GM12878 (cell line): Measurements from ENCODE around the gene PPM1N. TPM values are rescaled to one million over a fixed set of nuclear protein-coding genes. Genes with fewer than 3 reads are reported as not detected.

Source experiments
- E4F1 ChIP-seq: fragments of 450-650 bp; IDR thresholded peaks from 2 replicates; pipeline ENCODE4 v1.6.1; 2018; ENCODE audit warnings: borderline replicate concordance, mild to moderate bottlenecking; ENCODE audit not compliant: partially characterized antibody
- NBN ChIP-seq: fragments of 450-650 bp; IDR thresholded peaks from 2 replicates; pipeline ENCODE4 v1.6.1; 2016
- RCOR1 ChIP-seq: conservative IDR thresholded peaks from 2 replicates; pipeline ENCODE4 v1.6.1; 2012; ENCODE audit warnings: low read depth, low read length, improper control_type of control experiment
- polyA plus RNA-seq, 11 experiments: library from polyadenylated mRNA; depleted of rRNA in 4 of 11; unstranded in 6 of 11; stranded (reverse) in 5 of 11; fragments of >200 nt; fragmentation: Nextera tagmentation in 4 of 11; fragmentation: Illumina TruSeq in 1 of 11; extraction: Ambion mirVana in 4 of 11; extraction: Trizol in 1 of 11; gene quantifications; 1 replicate in 1 of 11; 2 replicates in 10 of 11; pipeline versions ENCODE4 v1.2.1 to v1.2.3, GENCODE V29; 2011 to 2016; ENCODE audit warnings: inconsistent platforms in 2 of 11, missing spikeins in 2 of 11, low read depth in 1 of 11
- total RNA-seq, 4 experiments: library from RNA; depleted of rRNA in 3 of 4; stranded (reverse); fragments of >200 nt in 3 of 4; fragmentation: Illumina TruSeq in 1 of 4; extraction: Trizol in 1 of 4; gene quantifications; 2 replicates each; pipeline versions ENCODE4 v1.2.1 to v1.2.3, GENCODE V29; 2013 to 2021
- TF ChIP-seq, protein P1 (sequence below): fragments of 450-650 bp; formaldehyde crosslinking; IDR thresholded peaks from 2 replicates; pipeline ENCODE4 v1.4.0; 2020; ENCODE audit warnings: mild to moderate bottlenecking, moderate library complexity

PPM1N gene
- total and polyA plus RNA-seq, 10 of the 15 experiments (the other 5 are each of a cell fraction or from before 2014, with no cell fraction given) = 1.6 to 5.4 (median 3.7) TPM

DNA sequence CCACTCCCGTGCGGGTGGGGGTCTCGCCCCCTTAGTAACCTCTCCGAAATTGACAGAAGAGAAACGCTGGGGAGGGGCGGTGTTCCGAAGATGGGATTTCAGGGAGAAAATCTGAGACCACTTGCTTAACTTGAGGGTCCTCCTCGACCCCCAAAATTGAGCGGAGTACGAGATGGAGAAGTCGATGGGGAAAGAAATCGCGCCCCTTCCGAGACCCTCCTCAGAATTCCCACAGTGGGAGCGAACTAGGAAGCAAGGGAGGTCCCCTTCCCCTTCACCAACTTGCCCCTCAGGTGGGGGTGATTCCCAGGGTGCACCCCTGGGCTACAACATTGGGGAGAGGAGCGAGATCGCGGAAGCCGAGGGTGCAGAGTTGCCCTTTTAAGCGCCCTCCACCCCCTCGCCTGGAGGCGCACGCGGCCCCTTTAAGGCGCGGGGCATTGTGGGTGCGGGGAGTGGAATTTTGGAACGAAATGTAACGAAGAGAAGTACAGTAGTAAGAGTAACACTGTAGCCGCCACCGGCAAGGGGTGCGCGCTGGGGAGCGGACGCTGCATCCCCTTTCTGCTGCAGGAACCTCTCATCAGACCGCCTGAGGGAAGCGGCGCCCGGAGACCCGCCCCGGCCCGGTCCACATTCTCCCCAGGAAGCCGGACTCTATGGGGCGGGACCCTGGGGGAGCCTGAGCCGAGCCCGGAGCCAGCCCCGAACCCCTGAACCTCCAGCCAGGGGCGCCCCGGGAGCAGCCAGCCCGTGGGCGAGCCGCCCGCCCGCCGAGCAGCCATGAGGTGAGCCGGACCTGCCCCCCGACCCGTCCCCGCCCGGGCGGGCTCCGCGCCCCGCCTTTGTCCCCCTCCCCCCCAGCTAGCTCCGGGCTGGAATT lies 9.0 kb downstream of the PPM1N start, which contains the start of gene VASP (continued):
- TF ChIP-seq, protein P1, sequence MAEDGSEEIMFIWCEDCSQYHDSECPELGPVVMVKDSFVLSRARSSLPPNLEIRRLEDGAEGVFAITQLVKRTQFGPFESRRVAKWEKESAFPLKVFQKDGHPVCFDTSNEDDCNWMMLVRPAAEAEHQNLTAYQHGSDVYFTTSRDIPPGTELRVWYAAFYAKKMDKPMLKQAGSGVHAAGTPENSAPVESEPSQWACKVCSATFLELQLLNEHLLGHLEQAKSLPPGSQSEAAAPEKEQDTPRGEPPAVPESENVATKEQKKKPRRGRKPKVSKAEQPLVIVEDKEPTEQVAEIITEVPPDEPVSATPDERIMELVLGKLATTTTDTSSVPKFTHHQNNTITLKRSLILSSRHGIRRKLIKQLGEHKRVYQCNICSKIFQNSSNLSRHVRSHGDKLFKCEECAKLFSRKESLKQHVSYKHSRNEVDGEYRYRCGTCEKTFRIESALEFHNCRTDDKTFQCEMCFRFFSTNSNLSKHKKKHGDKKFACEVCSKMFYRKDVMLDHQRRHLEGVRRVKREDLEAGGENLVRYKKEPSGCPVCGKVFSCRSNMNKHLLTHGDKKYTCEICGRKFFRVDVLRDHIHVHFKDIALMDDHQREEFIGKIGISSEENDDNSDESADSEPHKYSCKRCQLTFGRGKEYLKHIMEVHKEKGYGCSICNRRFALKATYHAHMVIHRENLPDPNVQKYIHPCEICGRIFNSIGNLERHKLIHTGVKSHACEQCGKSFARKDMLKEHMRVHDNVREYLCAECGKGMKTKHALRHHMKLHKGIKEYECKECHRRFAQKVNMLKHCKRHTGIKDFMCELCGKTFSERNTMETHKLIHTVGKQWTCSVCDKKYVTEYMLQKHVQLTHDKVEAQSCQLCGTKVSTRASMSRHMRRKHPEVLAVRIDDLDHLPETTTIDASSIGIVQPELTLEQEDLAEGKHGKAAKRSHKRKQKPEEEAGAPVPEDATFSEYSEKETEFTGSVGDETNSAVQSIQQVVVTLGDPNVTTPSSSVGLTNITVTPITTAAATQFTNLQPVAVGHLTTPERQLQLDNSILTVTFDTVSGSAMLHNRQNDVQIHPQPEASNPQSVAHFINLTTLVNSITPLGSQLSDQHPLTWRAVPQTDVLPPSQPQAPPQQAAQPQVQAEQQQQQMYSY (CRISPR knock-in tag) = no peak
- TF ChIP-seq RCOR1 = no peak
- peak; percentile 4; the same call in 1 of the 2 replicates for TF ChIP-seq NBN
- TF ChIP-seq E4F1 = peak; percentile 70
- TF ChIP-seq, all 136 proteins: peak for 52
